BLaER1 treated with 17β-estradiol and CSF1 and Interleukin-3, amounts not matched to agents 10 nM and 100 nM (cell line): ENCODE data around the gene AMZ1.

Source experiments
- H3K27ac ChIP-seq, 11 experiments: shearing (Covaris generic); formaldehyde crosslinking; 2 replicates each; pipeline ENCODE4 v1.8.1; 2022
- H3K27me3 ChIP-seq, 11 experiments: shearing (Covaris generic); formaldehyde crosslinking; 2 replicates each; pipeline ENCODE4 v1.8.1; 2022
- H3K36me3 ChIP-seq, 11 experiments: shearing (Covaris generic); formaldehyde crosslinking; 2 replicates each; pipeline ENCODE4 v1.8.1; 2022
- H3K4me1 ChIP-seq, 10 experiments: shearing (Covaris generic); formaldehyde crosslinking; 2 replicates each; pipeline ENCODE4 v1.8.1; 2022
- H3K4me2 ChIP-seq, 11 experiments: shearing (Covaris generic); formaldehyde crosslinking; 2 replicates each; pipeline ENCODE4 v1.8.1; 2022
- H3K4me3 ChIP-seq, 10 experiments: shearing (Covaris generic); formaldehyde crosslinking; 2 replicates each; pipeline ENCODE4 v1.8.1; 2022
- H3K9ac ChIP-seq, 11 experiments: shearing (Covaris generic); formaldehyde crosslinking; 2 replicates each; pipeline ENCODE4 v1.8.1; 2022
- H3K9me3 ChIP-seq, 11 experiments: shearing (Covaris generic); formaldehyde crosslinking; replicated peaks in 1 of 11; 2 replicates each; pipeline ENCODE4 v1.8.1; 2022
- H4K20me1 ChIP-seq, 11 experiments: shearing (Covaris generic); formaldehyde crosslinking; 2 replicates each; pipeline ENCODE4 v1.8.1; 2022
- Cebpa-rat ChIP-seq, 11 experiments: shearing (Covaris generic); IDR thresholded peaks; 2 replicates each; pipeline ENCODE4 v1.8.1; 2022

AMZ1 gene

DNA sequence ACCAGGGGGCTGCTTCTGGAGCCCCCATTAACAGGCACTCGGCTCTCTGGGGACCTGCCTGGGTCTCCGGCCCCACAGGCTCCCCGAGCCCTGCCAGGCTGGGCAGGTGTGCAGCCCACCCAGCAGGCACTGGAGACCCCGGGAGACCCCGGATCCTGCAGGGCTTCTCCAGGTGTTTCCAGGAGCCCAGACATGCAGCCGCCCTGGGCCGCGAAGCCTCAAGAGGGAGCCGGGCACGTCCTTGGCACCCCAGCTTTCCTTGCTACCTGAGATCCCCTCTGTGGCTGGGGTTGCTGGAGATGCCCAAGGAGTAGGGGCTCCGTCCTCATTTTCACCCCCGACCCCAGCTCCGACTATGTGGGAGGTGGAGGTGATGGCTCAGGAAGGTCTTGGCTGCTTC, 7.7 kb upstream of the AMZ1 start:
- peaks cover 0 to 18% (median 0%) of the 10 kb centered on the region in 11 experiments; a peak in 4 of 22 replicates for H3K27me3 ChIP-seq
- H3K4me2 ChIP-seq = peak overlapping the region in 10 of 11 experiments; percentile 13 to 79 (median 68); a peak in 17 of 22 replicates
- no peak overlapping the region for H3K27ac ChIP-seq
- no peak overlapping the region for H3K4me3 ChIP-seq
- peaks cover 0 to 18% (median 0%) of the 10 kb centered on the region in 11 experiments; a peak in 2 of 22 replicates for H4K20me1 ChIP-seq
- peak overlapping the region in 3 of 11 experiments; percentile 7 to 47 (median 35); a peak in 5 of 22 replicates for H3K9ac ChIP-seq
- H3K4me1 ChIP-seq = peaks cover 0 to 20% (median 16%) of the 10 kb centered on the region in 10 experiments; a peak in 16 of 20 replicates
- TF ChIP-seq Cebpa-rat (IDR thresholded peaks at IDR 0.05) = no peak
- no peaks in the 10 kb centered on the region for H3K36me3 ChIP-seq
- H3K9me3 ChIP-seq = peaks cover 0 to 5% (median 3%) of the 10 kb centered on the region in 11 experiments; a peak in 8 of 22 replicates

GRCh38 chr7:2680792-2681490, 7.1 kb upstream of the AMZ1 start:
- H4K20me1 ChIP-seq = peaks cover 0 to 18% (median 0%) of the 10 kb centered on the region in 11 experiments; a peak in 2 of 22 replicates
- no peak overlapping the region for H3K27ac ChIP-seq
- H3K4me1 ChIP-seq = peaks cover 0 to 20% (median 16%) of the 10 kb centered on the region in 10 experiments; a peak in 16 of 20 replicates
- no peaks in the 10 kb centered on the region for H3K9me3 ChIP-seq
- H3K4me3 ChIP-seq = no peak overlapping the region
- H3K27me3 ChIP-seq = peaks cover under 1 to 21% (median 2%) of the 10 kb centered on the region in 11 experiments; a peak in 18 of 22 replicates
- no peak for TF ChIP-seq Cebpa-rat (IDR thresholded peaks at IDR 0.05)
- H3K4me2 ChIP-seq = peak overlapping the region in 9 of 11 experiments; percentile 41 to 79 (median 73); a peak in 18 of 22 replicates
- H3K9ac ChIP-seq = no peak overlapping the region; a peak in 1 of 22 replicates
- no peaks in the 10 kb centered on the region for H3K36me3 ChIP-seq

DNA sequence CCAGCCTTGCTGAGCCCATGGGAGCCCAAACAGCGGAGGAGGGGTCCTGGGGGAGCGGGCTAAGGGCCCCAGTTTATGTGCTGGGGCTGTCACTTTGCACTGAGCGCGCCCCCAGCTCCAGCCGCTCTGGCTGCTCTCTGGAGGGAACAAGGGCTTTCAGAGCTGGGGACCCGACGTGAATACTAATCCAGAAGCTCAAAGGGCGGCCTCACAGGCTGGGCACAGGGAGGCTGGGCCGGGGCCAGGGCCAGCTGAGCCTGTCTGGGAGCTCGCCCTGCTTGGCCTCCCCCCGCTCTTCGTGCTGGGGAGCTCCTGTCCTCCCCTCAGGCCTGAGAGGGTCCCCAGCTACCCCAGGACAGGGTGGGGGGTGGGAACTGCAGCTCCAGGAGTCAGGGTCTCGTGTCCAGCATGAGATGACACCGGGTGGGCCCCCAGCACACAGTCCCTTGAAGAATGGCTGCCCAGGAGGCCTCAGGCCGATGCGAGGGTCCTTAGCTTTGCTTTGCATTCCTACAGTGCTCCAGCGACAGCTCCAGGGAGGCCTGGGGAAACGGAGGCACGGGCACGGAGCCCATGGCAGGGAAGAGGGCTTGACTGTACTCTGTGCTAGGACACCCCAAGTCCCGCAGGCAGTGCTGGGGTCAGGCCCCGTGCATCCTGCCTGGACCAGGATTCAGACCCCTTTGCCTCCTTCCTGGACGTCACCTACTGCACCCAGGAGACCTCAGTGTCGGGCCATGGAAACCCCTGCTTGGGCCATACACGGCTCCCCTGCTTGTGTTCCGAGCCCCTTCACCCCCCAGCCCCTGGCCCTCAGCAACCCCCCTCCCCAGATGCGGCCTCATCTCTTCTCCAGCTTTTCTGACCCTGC, 5.8 kb upstream of the AMZ1 start:
- Histone ChIP-seq H3K36me3 (no peaks in the 10 kb centered on the region), H3K4me1 (peaks cover 0 to 23% (median 18%) of the 10 kb centered on the region in 10 experiments; a peak in 16 of 20 replicates), H3K4me2 (no peak overlapping the region), H3K4me3 (no peak overlapping the region), H3K27ac (no peak overlapping the region), H4K20me1 (peaks cover 0 to 20% (median 0%) of the 10 kb centered on the region in 11 experiments; a peak in 3 of 22 replicates), H3K27me3 (peaks cover 13 to 33% (median 14%) of the 10 kb centered on the region in 11 experiments), H3K9ac (no peak overlapping the region), H3K9me3 (no peaks in the 10 kb centered on the region)
- no peak for TF ChIP-seq Cebpa-rat (IDR thresholded peaks at IDR 0.05)

DNA sequence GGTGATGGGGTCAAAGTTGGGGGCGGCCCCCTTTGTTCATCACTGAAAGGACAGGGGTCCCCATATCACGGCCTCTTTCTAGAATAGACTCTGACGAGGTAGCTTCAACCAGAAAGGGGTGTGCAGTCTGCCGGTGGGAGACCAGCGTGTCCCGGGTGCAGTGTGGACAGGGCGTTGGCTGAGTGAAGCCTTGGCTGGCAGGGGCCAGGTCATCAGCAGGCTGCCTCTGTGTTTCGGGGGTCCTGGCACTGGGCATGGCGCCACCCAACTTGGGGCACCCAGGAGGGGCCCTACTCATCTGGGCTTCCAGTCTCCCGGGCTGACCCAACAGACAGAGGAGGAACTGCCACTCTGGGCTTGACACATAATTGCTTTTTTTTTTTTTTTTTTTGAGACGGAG, 3.5 kb upstream of the AMZ1 start:
- H3K9ac ChIP-seq = no peak overlapping the region
- peaks cover 21 to 43% (median 39%) of the 10 kb centered on the region in 10 experiments for H3K4me1 ChIP-seq
- H3K4me2 ChIP-seq = no peak overlapping the region
- H3K27me3 ChIP-seq = peaks cover 36 to 57% (median 38%) of the 10 kb centered on the region in 11 experiments
- H4K20me1 ChIP-seq = peaks cover 0 to 40% (median 12%) of the 10 kb centered on the region in 11 experiments; a peak in 12 of 22 replicates
- H3K36me3 ChIP-seq = no peaks in the 10 kb centered on the region
- H3K4me3 ChIP-seq = no peak overlapping the region
- TF ChIP-seq Cebpa-rat (IDR thresholded peaks at IDR 0.05) = no peak
- H3K9me3 ChIP-seq = no peaks in the 10 kb centered on the region
- no peak overlapping the region for H3K27ac ChIP-seq

DNA sequence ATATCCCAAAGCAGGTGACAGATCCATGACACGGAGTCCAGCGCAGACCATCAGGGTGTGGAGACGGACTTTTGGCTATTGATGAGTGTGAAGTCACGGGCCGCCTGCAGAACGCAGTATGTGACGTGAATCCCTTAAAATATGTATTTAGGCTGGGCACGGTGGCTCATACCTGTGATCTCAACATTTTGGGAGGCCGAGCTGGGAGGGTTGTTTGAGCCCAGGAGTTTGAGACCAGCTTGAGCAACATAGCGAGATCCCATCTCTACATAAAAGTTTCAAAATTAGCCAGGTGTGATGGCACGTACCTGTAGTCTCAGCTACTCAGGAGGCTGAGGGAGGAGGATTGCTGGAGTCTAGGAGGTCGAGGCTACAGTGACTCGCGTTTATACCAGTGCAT, 1.9 kb upstream of the AMZ1 start:
- peaks cover 51 to 57% (median 54%) of the 10 kb centered on the region in 11 experiments for H3K27me3 ChIP-seq
- H3K9me3 ChIP-seq = no peaks in the 10 kb centered on the region
- no peak overlapping the region for H3K9ac ChIP-seq
- no peaks in the 10 kb centered on the region for H3K36me3 ChIP-seq
- peaks cover 0 to 44% (median 13%) of the 10 kb centered on the region in 11 experiments; a peak in 12 of 22 replicates for H4K20me1 ChIP-seq
- H3K4me3 ChIP-seq = no peak overlapping the region
- no peak overlapping the region for H3K4me2 ChIP-seq
- H3K4me1 ChIP-seq = peaks cover 33 to 43% (median 38%) of the 10 kb centered on the region in 10 experiments
- no peak for TF ChIP-seq Cebpa-rat (IDR thresholded peaks at IDR 0.05)
- H3K27ac ChIP-seq = no peak overlapping the region

DNA sequence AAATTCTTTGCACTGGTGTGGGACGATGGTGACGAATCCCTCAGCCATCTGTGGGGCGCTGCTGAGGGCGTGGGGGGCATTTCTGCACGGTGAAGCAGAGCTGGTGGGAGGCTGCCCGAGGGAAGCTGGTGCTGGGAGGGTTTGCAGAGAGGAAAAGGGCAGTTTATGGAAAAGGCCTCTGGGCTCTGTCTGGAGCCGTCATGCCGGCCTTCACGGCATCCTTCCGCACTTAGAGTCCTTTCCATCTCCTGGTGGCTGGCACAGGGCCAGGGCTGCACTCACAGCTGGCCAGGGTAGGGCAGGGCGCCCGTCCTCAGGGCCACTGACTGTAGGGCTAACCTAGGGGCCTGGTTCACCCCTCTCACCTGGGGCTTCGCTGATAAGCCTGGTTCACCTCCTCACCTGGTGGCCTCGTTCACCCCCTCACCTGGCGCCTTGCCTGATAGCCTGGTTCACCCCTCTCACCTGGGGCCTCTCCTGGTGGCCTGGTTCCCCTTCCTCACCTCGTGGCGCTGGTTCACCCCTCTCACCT, 598 bp upstream of the AMZ1 start:
- TF ChIP-seq Cebpa-rat (IDR thresholded peaks at IDR 0.05) = no peak
- Histone ChIP-seq H4K20me1 (peaks cover 0 to 37% (median 13%) of the 10 kb centered on the region in 11 experiments; a peak in 12 of 22 replicates), H3K9ac (no peak overlapping the region), H3K36me3 (no peaks in the 10 kb centered on the region), H3K4me3 (peak overlapping the region in 5 of 10 experiments; percentile 13 to 54 (median 26); a peak in 4 of 20 replicates), H3K9me3 (no peaks in the 10 kb centered on the region), H3K4me1 (peaks cover 35 to 54% (median 45%) of the 10 kb centered on the region in 10 experiments), H3K4me2 (peak overlapping the region; percentile 64 to 87 (median 76); a peak in 21 of 22 replicates), H3K27ac (no peak overlapping the region), H3K27me3 (peaks cover 51 to 57% (median 55%) of the 10 kb centered on the region in 11 experiments)

DNA sequence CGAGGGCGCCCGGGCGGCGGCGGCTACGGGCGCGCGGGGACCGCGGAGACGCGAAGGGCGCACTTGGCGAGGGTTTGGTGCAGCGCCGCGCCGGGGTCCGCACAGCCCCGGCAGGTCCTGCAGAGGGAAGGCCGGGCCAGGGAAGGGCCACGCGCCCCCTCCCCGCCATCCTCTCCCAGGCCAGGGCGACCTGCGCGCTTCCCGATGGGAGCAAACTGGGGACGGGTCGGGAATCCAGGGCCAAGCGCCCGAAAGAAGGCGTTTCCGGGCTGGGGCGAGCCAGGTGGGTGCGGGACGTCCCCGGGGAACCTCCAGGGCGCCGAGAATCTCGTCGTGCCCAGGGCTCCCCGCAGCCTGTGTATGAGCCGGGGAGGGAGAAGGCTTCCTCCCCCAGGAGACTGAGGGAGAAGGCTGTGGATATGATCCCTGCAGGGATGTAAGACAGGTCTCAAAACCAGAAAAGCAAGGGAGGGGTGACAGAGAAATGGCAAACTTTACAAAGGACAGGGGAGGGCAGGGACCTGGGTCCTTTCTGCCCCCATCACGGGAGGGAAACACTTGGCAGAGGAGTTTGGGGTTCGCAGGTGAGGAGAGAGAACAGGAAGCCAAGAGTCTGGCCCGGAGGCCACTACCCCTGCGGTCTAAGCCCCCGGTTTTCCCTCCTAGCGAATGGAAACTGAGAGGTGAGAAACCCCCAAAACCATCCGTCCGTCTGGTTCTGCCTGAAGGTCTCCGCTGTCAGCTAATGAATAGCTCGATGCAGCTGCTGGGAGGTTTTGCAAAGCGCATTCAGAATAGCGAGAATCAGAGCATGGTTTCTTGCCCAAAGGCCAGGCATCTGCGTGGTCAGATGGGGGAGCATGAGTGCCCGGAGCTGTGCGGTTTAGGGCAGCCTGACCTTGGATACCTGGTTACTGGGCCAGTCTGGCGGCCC, 674 bp downstream of the AMZ1 start:
- H3K9ac ChIP-seq = no peak overlapping the region; a peak in 1 of 22 replicates
- peaks cover 0 to 37% (median 13%) of the 10 kb centered on the region in 11 experiments; a peak in 12 of 22 replicates for H4K20me1 ChIP-seq
- no peak overlapping the region for H3K27ac ChIP-seq
- H3K4me1 ChIP-seq = peaks cover 46 to 66% (median 54%) of the 10 kb centered on the region in 10 experiments
- no peaks in the 10 kb centered on the region for H3K9me3 ChIP-seq
- peak overlapping the region in 9 of 10 experiments; percentile 21 to 54 (median 34); a peak in 11 of 20 replicates for H3K4me3 ChIP-seq
- H3K36me3 ChIP-seq = no peaks in the 10 kb centered on the region
- peak overlapping the region; percentile 64 to 87 (median 76) for H3K4me2 ChIP-seq
- no peak for TF ChIP-seq Cebpa-rat (IDR thresholded peaks at IDR 0.05)
- H3K27me3 ChIP-seq = peaks cover 51 to 57% (median 54%) of the 10 kb centered on the region in 11 experiments
